Putamen (tissue), 1 donor: ENCODE measurements around the gene CBFA2T2.
"Not testable (repeated sequence)": the region's sequence is repeated elsewhere in the genome, so short reads cannot be mapped to it uniquely, and the experiment has no call there.

Source experiments
- DNase-seq: peaks from one replicate; pipeline ENCODE4 v3.0.0-alpha.2; 2016; ENCODE audit warnings: low spot score

The CBFA2T2 gene

GRCh38 chr20:33490023-33490933 is at the start of gene CBFA2T2:
Gene CBFA2T2, plus strand, starts transcription at chr20:33490096. Its CDS starts 172 bp downstream, at chr20:33490268.
- DNase-seq: peak; percentile 60

DNA sequence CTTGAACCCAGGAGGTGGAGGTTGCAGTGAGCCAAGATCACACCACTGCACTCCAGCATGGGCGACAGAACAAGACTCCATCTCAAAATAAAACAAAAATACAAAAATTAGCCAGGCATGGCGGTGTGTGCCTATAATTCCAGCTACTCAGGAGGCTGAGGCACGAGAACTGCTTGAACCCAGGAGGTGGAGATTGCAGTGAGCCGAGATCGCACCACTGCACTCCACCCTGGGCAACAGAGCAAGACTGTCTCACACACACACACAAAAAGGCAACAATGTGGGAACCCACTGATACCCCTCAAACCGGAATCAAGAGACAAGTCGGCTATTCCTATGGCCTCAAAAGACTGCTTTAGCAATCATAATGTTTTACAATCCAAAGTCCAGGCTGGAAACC is 49.3 kb upstream of the CBFA2T2 start:
- DNase-seq: not testable (repeated sequence)

DNA sequence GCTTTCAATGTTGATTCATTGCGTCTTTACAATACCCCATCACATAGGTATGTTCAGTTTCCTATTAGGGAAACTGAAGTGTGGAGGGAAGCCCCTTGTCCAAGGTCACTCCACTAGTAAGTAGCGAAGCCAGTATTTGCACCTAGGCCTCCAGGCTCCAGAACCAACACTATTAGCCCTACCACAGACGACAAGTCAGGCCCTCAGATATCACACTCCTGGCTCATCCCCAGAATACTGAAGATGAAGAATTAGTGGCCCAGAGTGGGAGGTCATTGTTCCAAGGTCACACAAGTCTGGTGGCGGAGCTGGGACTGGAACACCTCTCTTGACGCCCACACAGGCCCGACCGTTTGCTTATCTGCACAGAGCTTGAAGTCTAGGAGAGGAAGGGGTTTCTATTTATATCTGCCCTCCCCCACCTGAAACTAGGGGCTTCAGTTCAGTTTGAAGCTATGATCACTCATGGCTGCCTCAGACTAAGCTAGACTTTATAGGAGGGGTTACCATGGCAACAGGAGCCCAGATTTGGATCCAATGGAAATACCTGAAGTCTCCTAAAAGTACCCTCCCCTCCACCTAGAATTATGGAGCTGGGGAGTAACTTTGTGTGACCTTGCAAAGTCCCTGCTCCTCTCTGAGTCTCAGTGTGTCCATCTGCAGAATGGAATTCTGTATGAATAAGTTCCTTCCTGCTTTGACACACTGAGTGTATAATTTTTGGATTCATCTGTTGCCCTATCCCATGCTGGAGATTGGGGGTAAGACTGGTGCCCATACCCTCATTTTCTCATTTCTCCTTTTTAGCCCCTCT is 48.5 kb upstream of the CBFA2T2 start:
- no peak for DNase-seq

GRCh38 chr20:33442136-33443005 is 47.5 kb upstream of the CBFA2T2 start:
- no peak for DNase-seq

DNA sequence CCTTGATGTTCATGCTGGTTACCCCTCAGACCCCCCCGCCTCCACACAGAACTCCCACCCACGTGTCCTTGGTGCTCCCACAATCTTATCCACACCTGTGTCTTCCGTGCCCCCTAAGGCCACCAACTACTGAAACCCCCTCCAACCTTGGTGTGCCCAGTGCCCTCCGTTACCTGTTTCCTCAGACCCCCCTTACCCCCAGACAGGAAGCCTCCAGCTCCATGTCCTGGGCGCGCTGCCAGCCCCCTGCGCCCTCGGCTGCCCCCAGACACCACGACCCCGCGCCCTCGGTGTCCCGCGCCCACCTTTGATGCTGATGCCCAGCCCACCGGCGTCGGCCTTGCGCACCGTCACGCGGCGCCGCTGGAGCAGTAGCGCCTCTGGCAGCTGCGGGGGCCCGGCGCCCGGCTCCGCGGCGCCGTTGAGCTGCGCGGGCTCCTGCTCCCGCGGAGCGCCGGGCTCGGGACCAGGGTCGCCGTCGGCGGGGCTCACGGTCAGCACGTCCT is 46.8 kb upstream of the CBFA2T2 start:
- DNase-seq: no peak

DNA sequence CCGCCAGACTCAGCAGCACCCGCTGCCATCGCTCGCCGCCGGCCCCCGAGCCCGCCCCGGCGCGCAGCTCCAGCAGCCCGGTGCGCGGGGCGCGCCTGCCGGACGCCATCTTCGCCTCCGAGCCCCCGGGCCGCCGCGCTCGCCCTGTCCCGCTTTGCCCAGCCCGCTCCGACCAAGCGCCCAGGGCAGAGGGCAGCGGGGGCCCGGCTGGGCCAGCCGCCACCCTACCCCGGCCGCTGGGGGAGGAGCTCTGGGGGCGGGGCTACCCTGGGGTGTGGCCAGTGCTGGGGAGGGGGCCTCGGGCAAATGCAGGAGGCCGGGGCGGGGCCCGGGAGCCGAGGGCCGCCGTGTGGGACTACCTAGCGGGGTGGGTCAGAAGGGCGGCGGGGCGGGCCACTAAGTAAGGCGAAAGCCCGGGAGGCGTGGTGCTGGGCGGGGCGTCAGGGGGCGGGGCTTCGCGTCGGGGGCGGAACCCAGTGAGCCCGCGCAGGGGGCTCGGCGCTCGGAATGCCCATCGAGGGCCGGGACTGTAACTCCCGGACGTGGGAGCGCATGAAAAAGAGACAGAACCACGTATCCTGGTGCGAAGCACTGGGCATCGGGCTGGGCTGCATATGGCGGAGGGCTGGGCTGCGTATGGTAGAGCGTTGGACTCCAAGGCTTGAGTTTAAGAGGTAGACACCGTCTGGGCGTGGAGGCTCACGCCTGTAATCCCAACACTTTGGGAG is 46.2 kb upstream of the CBFA2T2 start, which contains the start of gene SNTA1:
TSS of gene SNTA1 (minus strand) at position 252 of the 728 bp plus-strand sequence. CDS start at position 109, 143 bp downstream.
- DNase-seq: peak; percentile 83

DNA sequence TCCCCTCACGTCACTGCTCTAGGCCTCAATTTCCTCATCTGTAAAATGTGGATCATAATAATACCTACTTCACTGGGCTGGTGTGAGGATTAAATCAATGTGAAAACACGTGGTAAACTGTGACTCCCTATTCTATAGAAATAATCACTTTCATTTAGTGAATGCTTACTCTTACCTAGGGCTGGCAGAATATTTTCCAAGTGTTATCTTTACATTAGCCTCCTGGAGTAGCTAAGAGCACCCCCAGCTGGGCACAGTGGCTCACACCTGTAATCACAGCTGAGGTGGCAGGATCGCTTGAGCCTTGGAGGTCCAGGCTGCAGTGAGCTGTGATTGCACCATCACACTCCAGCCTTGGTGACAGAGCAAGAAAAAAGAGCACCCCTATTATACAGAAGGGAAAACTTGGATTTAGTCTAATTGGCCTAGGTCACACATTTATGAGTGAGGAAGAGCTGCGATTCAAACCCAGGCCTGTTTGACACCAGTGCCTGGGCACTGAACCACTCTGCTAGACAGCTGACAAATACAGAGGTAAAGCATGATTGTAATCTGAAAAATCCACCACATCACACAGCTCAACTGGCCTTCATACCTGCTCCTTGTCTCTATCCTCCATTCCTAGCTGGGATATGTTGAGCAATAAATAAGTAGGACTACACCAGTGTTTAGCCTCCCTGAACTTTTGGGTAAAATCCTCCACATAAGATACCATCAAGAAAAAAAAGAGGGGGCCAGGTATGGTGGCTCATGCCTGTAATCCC is 44.9 kb upstream of the CBFA2T2 start:
- DNase-seq: no peak

GRCh38 chr20:33445881-33446625 is 43.8 kb upstream of the CBFA2T2 start:
- DNase-seq: no peak

DNA sequence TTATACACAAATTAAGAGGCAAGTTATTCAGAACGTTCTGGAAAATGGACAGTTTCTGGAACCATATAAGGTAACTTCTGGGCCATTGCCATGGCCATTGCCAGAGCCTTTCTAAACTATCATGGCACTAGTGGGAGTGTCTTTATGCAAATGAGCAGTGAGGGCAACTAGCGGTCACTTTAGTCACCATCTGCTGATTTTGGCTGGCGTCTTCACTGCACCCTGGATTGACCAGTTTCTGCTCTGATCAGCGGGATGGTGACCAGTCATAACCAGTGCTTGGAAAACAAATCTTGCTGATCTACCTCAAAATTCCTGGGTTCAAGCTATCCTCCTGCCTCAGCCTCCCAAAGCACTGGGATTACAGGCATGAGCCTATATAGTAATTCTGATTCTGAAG is 39.0 kb upstream of the CBFA2T2 start:
- DNase-seq: no peak

DNA sequence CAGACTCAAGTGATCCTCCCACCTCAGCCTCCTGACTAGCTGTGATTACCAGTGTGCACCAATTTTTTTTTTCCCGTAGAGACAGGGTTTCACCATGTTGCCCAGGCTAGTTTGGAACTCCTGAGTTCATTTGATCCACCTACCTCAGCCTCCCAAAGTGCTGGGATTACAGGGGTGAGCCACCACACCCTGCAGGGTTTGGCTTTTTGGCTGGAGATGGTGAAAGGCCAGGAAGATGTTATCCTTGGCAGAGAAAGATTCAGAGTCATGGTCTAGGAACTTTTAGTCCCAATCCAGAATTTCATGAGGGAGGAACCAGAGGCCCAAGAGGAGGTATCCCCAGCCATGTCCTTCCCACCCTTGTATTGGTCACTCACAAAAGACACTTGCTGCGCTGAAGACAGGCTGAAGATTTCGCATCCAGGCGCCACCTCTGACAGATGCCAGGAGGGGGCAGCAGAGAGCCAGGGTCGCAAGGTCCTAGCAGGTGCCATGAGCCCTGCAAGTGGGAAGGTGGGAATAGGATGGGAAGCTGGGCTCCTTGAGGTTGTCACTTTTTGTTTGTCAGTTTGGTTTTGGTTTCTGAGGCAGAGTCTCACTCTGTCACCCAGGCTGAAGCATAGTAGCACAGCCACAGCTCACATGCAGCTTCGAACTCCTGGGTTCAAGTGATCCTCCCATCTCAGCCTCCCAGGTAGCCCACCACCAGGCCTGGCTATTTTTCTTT is 32.8 kb upstream of the CBFA2T2 start:
- peak; percentile 75 for DNase-seq

GRCh38 chr20:33459599-33459998 is 30.3 kb upstream of the CBFA2T2 start:
- no peak for DNase-seq

GRCh38 chr20:33460711-33461110 is 29.2 kb upstream of the CBFA2T2 start:
- DNase-seq: no peak

DNA sequence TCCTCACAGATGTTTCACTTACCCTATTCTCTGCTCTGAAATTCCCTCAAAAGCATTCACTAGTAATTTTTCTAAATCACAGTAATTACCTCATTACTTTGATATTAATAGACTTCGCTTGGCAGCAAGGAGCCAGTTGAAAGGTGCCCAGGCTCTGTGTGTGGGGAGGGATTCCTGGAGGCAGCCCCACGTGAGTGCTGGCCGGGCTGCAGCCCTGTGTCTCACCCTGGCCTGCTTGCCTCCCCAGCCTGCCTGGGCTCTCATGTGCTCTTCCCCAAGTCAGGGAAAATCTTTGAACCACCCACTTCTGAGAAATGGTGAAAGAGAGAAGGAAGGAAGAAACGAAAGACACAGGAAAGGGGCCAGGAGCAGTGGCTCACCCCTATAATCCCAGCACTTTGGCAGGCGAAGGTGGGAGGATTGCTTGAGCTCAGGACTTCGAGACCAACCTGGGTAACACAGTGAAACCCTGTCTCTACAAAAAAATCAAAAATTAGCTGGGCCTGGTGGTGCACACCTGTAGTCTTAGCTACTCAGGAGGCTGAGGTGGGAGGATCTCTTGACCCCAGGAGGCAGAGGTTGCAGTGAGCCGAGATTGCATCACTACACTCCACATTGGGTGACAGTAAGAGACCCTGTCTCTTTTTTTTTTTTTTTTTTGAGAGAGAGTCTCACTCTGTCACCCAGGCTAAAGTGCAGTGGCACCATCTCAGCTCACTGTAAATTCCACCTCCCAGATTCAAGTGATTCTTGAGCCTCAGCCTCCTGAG is 26.4 kb upstream of the CBFA2T2 start:
- DNase-seq: no peak

DNA sequence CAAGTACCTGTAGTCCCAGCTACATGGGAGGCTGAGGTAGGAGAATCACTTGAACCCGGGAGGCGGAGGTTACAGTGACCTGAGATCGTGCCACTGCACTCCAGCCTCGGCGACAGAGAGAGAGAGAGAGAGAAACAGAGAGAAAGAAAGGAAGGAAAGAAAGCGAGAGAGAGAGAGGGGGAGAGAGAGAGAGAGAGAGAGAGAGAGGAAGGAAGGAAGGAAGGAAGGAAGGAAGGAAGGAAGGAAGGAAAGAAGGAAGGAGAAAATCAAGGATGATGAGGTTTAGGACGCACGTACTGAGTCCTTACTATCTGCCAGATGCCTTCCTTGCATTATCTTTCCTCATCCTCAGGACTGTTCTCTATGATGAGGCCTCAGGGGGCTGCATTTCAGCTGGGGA is 25.1 kb upstream of the CBFA2T2 start:
- not testable (repeated sequence) for DNase-seq

GRCh38 chr20:33465481-33466302 is 24.2 kb upstream of the CBFA2T2 start:
- peak; percentile 94 for DNase-seq

DNA sequence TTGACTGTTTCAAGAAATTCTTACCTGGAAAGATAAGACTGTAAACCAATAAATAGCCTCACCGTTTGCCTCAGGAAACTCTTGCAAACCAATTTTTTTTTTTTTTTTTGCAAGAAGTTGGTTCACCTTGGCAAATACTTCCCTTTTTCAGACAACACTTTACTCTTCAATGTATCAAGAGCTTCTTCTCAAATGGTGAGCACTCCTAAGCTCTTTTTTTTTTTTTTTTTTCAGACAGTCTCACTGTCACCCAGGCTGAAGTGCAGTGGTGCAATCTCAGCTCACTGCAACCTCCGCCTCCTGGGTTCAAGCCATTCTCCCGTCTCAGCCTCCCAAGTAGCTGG is 23.6 kb upstream of the CBFA2T2 start:
- DNase-seq: no peak

DNA sequence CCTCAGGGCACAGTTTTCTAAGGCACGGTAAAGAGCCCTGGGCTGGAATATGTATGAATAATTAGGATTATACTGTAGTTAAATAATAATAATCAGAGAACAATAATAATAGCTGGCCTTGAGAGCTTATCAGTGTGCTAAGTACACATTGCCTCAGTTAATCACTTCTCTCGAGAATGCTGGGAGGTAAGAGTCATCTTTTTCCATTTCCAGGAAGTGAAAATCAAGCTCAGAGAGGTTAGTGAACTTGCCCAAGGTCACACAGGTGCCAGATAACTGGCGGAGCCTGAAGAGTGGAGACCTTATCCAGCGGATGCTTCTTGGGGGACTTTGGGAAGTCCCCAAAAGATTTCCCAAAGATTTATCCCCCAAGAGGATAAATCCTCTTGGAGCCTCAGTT is 19.4 kb upstream of the CBFA2T2 start:
- no peak for DNase-seq
